Endothelial cell (in vitro differentiated cells): ENCODE data around the gene PPM1N. TPM values are rescaled to one million over a fixed set of nuclear protein-coding genes. Genes with fewer than 3 reads are reported as not detected.
A peak's percentile ranks its signal among the peaks of the same experiment; 100 is the strongest.

Experiments
- DNase-seq: peaks from one replicate; pipeline ENCODE4 v3.0.0; 2021; ENCODE audit warnings: low spot score
- H3K27ac Mint-ChIP-seq: one replicate; pipeline ENCODE4 v1.8.0; 2021; ENCODE audit warnings: mixed read lengths, inconsistent platforms; ENCODE audit not compliant: unreplicated experiment
- H3K27me3 Mint-ChIP-seq: one replicate; pipeline ENCODE4 v1.8.0; 2021; ENCODE audit warnings: mild to moderate bottlenecking, moderate library complexity, mixed read lengths, inconsistent platforms; ENCODE audit not compliant: unreplicated experiment
- H3K36me3 Mint-ChIP-seq: one replicate; pipeline ENCODE4 v1.8.0; 2021; ENCODE audit warnings: mild to moderate bottlenecking, low read depth, mixed read lengths, inconsistent platforms; ENCODE audit not compliant: unreplicated experiment
- H3K4me1 Mint-ChIP-seq: one replicate; pipeline ENCODE4 v1.8.0; 2021; ENCODE audit warnings: mild to moderate bottlenecking, mixed read lengths, inconsistent platforms; ENCODE audit not compliant: unreplicated experiment
- H3K4me3 Mint-ChIP-seq: one replicate; pipeline ENCODE4 v1.8.0; 2021; ENCODE audit warnings: mild to moderate bottlenecking, mixed read lengths, inconsistent platforms; ENCODE audit not compliant: unreplicated experiment
- H3K9me3 Mint-ChIP-seq: one replicate; pipeline ENCODE4 v1.8.0; 2021; ENCODE audit warnings: mixed read lengths, inconsistent platforms; ENCODE audit not compliant: unreplicated experiment
- CTCF ChIP-seq: fragments of 200-600 bp; sonication (generic); IDR thresholded peaks from one replicate; pipeline ENCODE4 v1.5.0; 2021; ENCODE audit warnings: antibody characterized with exemption; ENCODE audit not compliant: unreplicated experiment
- total RNA-seq: library from RNA; stranded (reverse); fragmentation: NEBNext Ultra II Directional; extraction: Animal tissue kit (Norgen Biotek cat#: 25700); gene quantifications from one replicate; pipeline ENCODE4 v1.2.1, GENCODE V29; 2021; ENCODE audit not compliant: unreplicated experiment

The PPM1N gene
- total RNA-seq, 1 donor from 2014 or later = 0.33 TPM

DNA sequence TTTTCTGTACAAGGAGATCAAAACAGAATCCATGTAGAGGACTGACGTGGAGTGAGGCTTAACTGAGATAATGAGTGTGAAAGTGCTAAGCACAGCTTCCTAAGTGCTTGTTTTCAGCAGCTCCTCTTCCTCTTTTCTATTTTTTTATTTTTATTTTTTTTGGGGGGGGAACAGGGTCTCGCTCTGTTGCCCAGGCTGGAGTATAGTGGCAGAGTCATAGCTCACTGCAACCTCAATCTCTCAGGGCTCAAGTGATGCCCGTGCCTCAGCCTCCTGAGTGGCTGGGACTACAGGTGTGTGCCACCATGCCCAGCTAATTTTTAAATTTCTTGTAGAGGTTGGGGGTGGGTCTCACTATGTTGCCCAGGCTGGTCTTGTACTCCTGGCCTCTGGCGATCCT is 36.1 kb upstream of the PPM1N start:
- H3K9me3 Mint-ChIP-seq = no peaks in the 10 kb centered on the region
- peaks cover 2% of the 10 kb centered on the region for H3K4me1 Mint-ChIP-seq
- H3K4me3 Mint-ChIP-seq = no peak overlapping the region
- TF ChIP-seq CTCF = no peak
- H3K27me3 Mint-ChIP-seq = peaks cover 13% of the 10 kb centered on the region
- no peak overlapping the region for H3K27ac Mint-ChIP-seq
- no peaks in the 10 kb centered on the region for H3K36me3 Mint-ChIP-seq
- no peak for DNase-seq

DNA sequence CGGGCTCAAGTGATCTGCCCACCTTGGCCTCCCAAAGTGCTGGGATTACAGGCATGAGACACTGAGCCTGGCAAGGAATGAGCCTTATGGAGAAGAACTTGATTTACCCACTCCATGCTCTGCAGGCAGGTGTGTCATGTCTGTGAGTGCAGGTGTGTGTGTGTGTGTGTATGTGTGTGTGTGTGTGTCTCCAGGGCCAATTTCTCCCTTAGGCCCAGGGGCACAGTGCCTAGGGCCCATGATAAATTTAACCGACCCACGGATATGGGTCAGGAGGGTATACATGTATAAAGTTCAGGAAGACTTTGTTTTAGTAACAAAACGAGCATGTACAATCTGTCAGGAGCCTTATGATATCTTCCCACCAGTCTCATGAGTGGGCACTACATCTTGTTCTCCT is 35.0 kb upstream of the PPM1N start:
- Mint-ChIP-seq H3K36me3 (peaks cover 3% of the 10 kb centered on the region), H3K27ac (peak overlapping the region; percentile 36), H3K4me3 (no peak overlapping the region), H3K4me1 (peaks cover 2% of the 10 kb centered on the region), H3K27me3 (peaks cover 18% of the 10 kb centered on the region), H3K9me3 (no peaks in the 10 kb centered on the region)
- DNase-seq = no peak
- no peak for TF ChIP-seq CTCF

DNA sequence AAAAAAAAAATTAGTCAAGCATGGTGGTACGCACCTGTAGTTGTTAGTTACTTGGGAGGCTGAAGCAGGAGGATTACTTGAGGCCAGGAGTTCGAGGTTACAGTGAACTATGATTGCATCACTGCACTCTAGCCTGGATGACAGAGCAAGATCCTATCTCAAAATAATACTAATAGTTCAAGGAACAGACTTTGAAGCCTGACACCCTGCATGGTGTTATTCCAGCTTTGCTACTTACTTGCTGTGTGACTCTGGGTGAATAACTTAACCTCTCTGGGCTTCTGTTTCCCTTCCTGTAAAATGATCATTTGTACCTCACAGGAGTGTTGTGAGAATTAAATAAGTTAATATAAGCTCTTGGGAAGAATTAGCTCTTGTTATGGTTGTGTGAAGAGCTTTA is 34.0 kb upstream of the PPM1N start:
- H3K27me3 Mint-ChIP-seq = peaks cover 21% of the 10 kb centered on the region
- peaks cover 8% of the 10 kb centered on the region for H3K36me3 Mint-ChIP-seq
- H3K9me3 Mint-ChIP-seq = no peaks in the 10 kb centered on the region
- no peak for TF ChIP-seq CTCF
- no peak overlapping the region for H3K4me3 Mint-ChIP-seq
- DNase-seq = no peak
- no peak overlapping the region for H3K27ac Mint-ChIP-seq
- H3K4me1 Mint-ChIP-seq = peaks cover 2% of the 10 kb centered on the region

- no peak for DNase-seq
- peaks cover 25% of the 10 kb centered on the region for H3K27me3 Mint-ChIP-seq
- H3K9me3 Mint-ChIP-seq = no peaks in the 10 kb centered on the region
- peaks cover 8% of the 10 kb centered on the region for H3K36me3 Mint-ChIP-seq
- H3K4me1 Mint-ChIP-seq = peaks cover 7% of the 10 kb centered on the region
- no peak overlapping the region for H3K27ac Mint-ChIP-seq
- peak overlapping the region; percentile 60 for H3K4me3 Mint-ChIP-seq
- no peak for TF ChIP-seq CTCF
These were observed 33.3 kb upstream of the PPM1N start for GRCh38 chr19:45464852-45465441.

DNA sequence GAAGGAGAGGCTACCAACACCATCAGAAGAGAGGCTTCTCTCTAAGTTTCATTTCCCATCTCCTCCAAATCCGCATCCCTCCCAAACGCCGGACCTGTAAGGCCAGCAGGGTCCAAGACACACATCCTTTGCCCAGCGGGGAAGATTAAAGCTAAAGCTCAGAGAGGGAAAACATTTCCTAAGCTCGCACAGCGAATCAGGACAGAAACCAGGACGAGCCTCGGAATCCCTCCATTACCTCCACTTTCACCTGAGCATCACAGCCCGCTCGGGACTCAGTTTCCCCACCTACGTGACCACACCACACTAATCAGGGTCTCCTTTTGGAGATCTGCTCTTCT is 31.2 kb upstream of the PPM1N start:
- Mint-ChIP-seq H3K27me3 (peaks cover 46% of the 10 kb centered on the region), H3K4me3 (peak overlapping the region; percentile 80), H3K36me3 (peaks cover 17% of the 10 kb centered on the region), H3K4me1 (peaks cover 13% of the 10 kb centered on the region), H3K27ac (peak overlapping the region; percentile 92), H3K9me3 (no peaks in the 10 kb centered on the region)
- DNase-seq = no peak
- no peak for TF ChIP-seq CTCF
